ENCODE data around the gene CYSRT1. TPM values are rescaled to one million over a fixed set of nuclear protein-coding genes. Genes with fewer than 3 reads are reported as not detected.
"Not testable (repeated sequence)": the region's sequence is repeated elsewhere in the genome, so short reads cannot be mapped to it uniquely, and the experiment has no call there.

The CYSRT1 gene
- total RNA-seq, 2 donors from 2014 or later: 0.32 to 0.40 TPM

DNA sequence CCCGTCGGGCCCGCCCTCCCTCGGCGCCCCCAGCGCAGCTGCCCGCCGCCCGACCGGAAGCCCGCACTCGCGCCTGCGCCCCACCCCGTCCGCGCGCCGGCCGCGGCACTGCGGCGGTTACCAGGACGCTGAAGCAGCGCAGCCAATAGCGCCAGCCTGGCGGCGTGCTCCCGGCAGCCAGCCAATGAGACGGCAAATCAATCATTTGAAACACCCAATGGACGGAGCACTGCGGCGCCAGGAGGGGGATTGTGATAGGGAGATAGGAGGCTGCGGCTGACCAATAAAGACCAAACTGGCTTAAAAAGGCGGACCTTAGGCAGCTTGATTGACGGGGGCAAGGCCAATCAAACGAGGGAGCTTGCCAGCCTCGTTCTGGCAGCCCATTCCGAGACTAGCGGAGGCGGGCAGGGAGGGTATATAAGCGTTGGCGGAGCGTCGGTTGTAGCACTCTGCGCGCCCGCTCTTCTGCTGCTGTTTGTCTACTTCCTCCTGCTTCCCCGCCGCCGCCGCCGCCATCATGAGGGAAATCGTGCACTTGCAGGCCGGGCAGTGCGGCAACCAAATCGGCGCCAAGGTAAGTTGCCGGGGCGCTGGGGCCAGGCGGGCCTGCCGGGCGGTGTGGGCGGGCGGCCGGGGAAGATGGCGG, 16.0 kb downstream of the CYSRT1 start, which contains the start of gene TUBB4B:
Gene TUBB4B, plus strand, starts transcription at position 447 of the 649 bp plus-strand sequence. Its CDS starts 74 bp downstream, at position 521.
- Mint-ChIP-seq H3K9me3 (no peaks in the 10 kb centered on the region), H3K36me3 (ENCODE audit: low read depth) (peaks cover 34% of the 10 kb centered on the region), H3K27ac (peak within 1 kb of the TSS; percentile 96), H3K4me3 (peak within 1 kb of the TSS; percentile 82), H3K27me3 (no peaks in the 10 kb centered on the region), H3K4me1 (peaks cover 5% of the 10 kb centered on the region)
- peak; percentile 87 for ATAC-seq (replicated peaks)

DNA sequence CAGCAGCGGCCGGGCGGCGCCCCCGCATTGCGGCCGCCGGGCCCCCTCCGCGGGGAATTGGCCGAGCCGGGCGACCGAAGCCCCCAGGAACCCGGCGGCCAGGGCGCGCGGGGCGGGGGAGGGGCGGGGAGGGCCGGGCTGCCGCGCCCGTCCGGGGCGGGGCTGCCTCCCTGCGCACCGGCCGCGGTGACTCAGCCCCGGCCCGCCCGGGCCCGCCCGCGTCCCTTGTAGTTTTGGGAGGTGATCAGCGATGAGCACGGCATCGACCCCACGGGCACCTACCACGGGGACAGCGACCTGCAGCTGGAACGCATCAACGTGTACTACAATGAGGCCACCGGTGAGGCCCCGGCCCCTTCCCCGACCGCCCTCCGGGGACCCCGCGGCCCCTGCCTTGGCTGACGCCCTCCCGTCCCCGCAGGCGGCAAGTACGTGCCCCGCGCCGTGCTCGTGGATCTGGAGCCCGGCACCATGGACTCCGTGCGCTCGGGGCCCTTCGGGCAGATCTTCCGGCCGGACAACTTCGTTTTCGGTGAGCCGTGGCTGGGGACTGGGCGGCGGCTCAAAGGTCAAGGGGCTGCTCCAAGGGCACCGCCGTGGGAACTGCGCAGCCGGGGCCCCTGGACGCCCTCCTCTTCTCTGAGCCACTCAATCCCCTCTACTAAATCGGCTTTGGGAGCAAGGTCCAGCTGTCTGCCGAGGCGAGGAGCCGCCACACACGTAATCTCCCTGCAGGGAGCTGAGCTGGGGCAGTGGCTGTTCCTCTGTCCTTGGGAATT, 16.7 kb downstream of the CYSRT1 start:
- Mint-ChIP-seq H3K27me3 (no peaks in the 10 kb centered on the region), H3K4me1 (peaks cover 5% of the 10 kb centered on the region), H3K4me3 (peak overlapping the region; percentile 82), H3K27ac (peak overlapping the region; percentile 96), H3K9me3 (no peaks in the 10 kb centered on the region), H3K36me3 (ENCODE audit: low read depth) (peaks cover 34% of the 10 kb centered on the region)
- ATAC-seq (replicated peaks): peak; percentile 51

DNA sequence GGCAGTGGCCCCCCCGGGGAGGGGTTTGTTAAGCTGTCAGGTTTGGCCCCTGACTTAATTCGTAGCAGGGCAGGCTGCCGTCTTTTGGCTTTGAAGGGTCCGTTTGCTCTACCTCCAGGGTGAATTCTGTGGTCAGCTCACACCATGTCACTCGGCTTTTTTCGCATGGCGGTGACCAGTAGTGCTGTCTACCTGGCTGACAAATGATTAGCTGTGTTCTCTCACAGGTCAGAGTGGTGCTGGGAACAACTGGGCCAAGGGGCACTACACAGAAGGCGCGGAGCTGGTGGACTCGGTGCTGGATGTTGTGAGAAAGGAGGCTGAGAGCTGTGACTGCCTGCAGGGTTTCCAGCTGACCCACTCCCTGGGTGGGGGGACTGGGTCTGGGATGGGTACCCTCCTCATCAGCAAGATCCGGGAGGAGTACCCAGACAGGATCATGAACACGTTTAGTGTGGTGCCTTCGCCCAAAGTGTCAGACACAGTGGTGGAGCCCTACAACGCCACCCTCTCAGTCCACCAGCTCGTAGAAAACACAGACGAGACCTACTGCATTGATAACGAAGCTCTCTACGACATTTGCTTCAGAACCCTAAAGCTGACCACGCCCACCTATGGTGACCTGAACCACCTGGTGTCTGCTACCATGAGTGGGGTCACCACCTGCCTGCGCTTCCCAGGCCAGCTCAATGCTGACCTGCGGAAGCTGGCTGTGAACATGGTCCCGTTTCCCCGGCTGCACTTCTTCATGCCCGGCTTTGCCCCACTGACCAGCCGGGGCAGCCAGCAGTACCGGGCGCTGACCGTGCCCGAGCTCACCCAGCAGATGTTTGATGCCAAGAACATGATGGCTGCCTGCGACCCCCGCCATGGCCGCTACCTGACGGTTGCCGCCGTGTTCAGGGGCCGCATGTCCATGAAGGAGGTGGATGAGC, 17.6 kb downstream of the CYSRT1 start:
- H3K4me1 Mint-ChIP-seq: peaks cover 5% of the 10 kb centered on the region
- no peak for ATAC-seq (replicated peaks)

GRCh38 chr9:137243266-137243625, 18.3 kb downstream of the CYSRT1 start:
- H3K9me3 Mint-ChIP-seq; H3K27ac Mint-ChIP-seq; H3K4me1 Mint-ChIP-seq; H3K27me3 Mint-ChIP-seq; ATAC-seq (replicated peaks): not testable (repeated sequence)
- Mint-ChIP-seq H3K4me3 (peak overlapping the region; percentile 82), H3K36me3 (ENCODE audit: low read depth) (peaks cover 34% of the 10 kb centered on the region)

More for the DNA sequence above, 17.6 kb downstream of the CYSRT1 start:
- H3K27me3 Mint-ChIP-seq: no peaks in the 10 kb centered on the region
- no peaks in the 10 kb centered on the region for H3K9me3 Mint-ChIP-seq
- peaks cover 34% of the 10 kb centered on the region for H3K36me3 Mint-ChIP-seq (ENCODE audit: low read depth)
- peak overlapping the region; percentile 82 for H3K4me3 Mint-ChIP-seq
- peak overlapping the region; percentile 46 for H3K27ac Mint-ChIP-seq

- Mint-ChIP-seq H3K9me3 (no peaks in the 10 kb centered on the region), H3K27ac (no peak overlapping the region)
Measured at GRCh38 chr9:137243626-137244485, 18.9 kb downstream of the CYSRT1 start.

DNA sequence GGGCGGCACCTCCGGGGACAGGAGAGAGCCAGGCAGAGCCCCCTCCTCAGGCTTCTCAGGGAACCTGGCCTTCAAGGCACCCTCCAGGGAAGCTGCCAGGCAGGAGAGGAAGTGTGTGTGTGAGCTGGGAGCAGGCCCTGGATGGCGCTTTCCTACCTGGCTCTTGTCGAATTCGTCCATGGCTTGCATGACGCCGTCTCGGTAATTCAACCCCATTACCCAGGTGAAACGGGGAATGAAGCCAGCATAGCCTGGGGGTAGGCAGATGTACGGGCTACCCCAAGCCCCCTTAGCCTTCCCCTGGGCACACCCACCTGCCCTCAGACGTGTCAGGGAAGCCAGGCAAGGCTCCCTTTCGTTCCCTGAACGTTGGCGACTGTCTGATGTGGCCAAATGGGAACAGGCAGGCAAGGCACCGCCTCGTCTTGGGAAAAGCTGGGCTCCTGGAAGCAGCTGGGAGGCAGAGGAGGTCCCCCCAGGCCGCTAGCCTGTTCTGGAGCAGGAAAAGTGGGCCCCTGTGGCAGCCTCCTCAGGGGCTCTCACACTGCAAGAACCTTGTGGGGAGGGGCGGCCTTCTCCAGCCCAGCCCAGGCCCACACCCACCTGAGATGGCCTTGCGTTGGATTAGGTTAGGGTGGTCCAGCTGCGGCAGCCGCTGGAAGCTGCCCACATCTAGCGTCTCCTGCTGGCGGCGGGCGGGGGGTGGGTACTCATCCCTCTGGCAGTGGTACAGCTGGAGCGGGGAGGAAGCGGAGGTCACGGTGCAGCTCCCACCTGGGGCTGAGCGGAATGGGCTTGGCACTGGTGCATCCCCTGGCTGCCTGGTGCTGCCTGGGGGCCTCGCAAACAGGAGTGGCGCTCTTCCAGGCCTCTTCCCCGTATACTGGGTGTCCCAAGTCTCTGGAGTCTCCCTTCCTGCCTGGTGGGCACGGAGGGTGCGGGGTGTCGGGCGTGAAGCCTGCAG, 19.8 kb downstream of the CYSRT1 start:
- peaks cover 34% of the 10 kb centered on the region for H3K36me3 Mint-ChIP-seq (ENCODE audit: low read depth)
- no peaks in the 10 kb centered on the region for H3K9me3 Mint-ChIP-seq
- H3K27ac Mint-ChIP-seq: no peak overlapping the region
- no peak overlapping the region for H3K4me3 Mint-ChIP-seq
- no peaks in the 10 kb centered on the region for H3K27me3 Mint-ChIP-seq
- H3K4me1 Mint-ChIP-seq: peaks cover 5% of the 10 kb centered on the region
- ATAC-seq (replicated peaks): no peak

More at GRCh38 chr9:137243626-137244485, 18.9 kb downstream of the CYSRT1 start:
- peaks cover 34% of the 10 kb centered on the region for H3K36me3 Mint-ChIP-seq (ENCODE audit: low read depth)
- no peaks in the 10 kb centered on the region for H3K27me3 Mint-ChIP-seq
- ATAC-seq (replicated peaks): no peak
- H3K4me3 Mint-ChIP-seq: peak overlapping the region; percentile 4
- peaks cover 5% of the 10 kb centered on the region for H3K4me1 Mint-ChIP-seq

GRCh38 chr9:137245450-137246421, 20.8 kb downstream of the CYSRT1 start:
- H3K27ac Mint-ChIP-seq: no peak overlapping the region
- H3K27me3 Mint-ChIP-seq: no peaks in the 10 kb centered on the region
- H3K4me3 Mint-ChIP-seq: no peak overlapping the region
- H3K4me1 Mint-ChIP-seq: peaks cover 5% of the 10 kb centered on the region
- peaks cover 33% of the 10 kb centered on the region for H3K36me3 Mint-ChIP-seq (ENCODE audit: low read depth)
- ATAC-seq (replicated peaks): no peak
- H3K9me3 Mint-ChIP-seq: no peaks in the 10 kb centered on the region

- Mint-ChIP-seq H3K9me3 (no peaks in the 10 kb centered on the region), H3K27ac (no peak overlapping the region), H3K27me3 (no peaks in the 10 kb centered on the region), H3K4me1 (no peaks in the 10 kb centered on the region), H3K4me3 (no peak overlapping the region), H3K36me3 (ENCODE audit: low read depth) (peaks cover 21% of the 10 kb centered on the region)
- ATAC-seq (replicated peaks): no peak
Measured at GRCh38 chr9:137247135-137247915, 22.4 kb downstream of the CYSRT1 start.

DNA sequence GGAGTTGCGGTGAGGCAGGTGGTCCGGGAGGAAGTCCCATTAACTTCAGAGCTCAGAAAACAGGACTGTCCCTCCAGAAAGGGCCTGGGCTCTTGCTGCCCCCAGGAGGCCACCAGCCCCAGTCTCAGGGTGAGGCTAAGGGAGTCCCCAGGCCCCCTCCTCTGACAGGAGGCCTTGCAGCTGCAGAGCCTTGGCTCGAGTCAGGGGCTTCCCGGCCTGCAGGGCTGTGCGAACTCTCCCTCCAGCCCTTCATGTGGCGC, 22.9 kb downstream of the CYSRT1 start:
- Mint-ChIP-seq H3K4me3 (no peak overlapping the region), H3K27ac (no peak overlapping the region), H3K9me3 (no peaks in the 10 kb centered on the region), H3K27me3 (no peaks in the 10 kb centered on the region), H3K4me1 (no peaks in the 10 kb centered on the region), H3K36me3 (ENCODE audit: low read depth) (peaks cover 16% of the 10 kb centered on the region)
- ATAC-seq (replicated peaks): no peak

GRCh38 chr9:137250329-137251193, 25.6 kb downstream of the CYSRT1 start:
- no peak overlapping the region for H3K4me3 Mint-ChIP-seq
- peaks cover 6% of the 10 kb centered on the region for H3K36me3 Mint-ChIP-seq (ENCODE audit: low read depth)
- no peaks in the 10 kb centered on the region for H3K27me3 Mint-ChIP-seq
- no peak overlapping the region for H3K27ac Mint-ChIP-seq
- H3K9me3 Mint-ChIP-seq: no peaks in the 10 kb centered on the region
- no peak for ATAC-seq (replicated peaks)
- peaks cover 4% of the 10 kb centered on the region for H3K4me1 Mint-ChIP-seq

- Mint-ChIP-seq H3K9me3 (no peaks in the 10 kb centered on the region), H3K4me1 (peaks cover 4% of the 10 kb centered on the region), H3K4me3 (no peak within 1 kb of the TSS), H3K27me3 (no peaks in the 10 kb centered on the region), H3K27ac (no peak within 1 kb of the TSS), H3K36me3 (ENCODE audit: low read depth) (peaks cover 7% of the 10 kb centered on the region)
- no peak for ATAC-seq (replicated peaks)
Measured at GRCh38 chr9:137251194-137251461, 26.2 kb downstream of the CYSRT1 start, which contains the start of gene STPG3. STPG3 (plus strand) TSS chr9:137251286; CDS start chr9:137251287, 1 bp downstream.
